Urinary bladder (tissue), 4 donors: ENCODE measurements around the gene FAM81A. TPM values are rescaled to one million over a fixed set of nuclear protein-coding genes. Genes with fewer than 3 reads are reported as not detected.
A peak's percentile ranks its signal among the peaks of the same experiment; 100 is the strongest.
"Not testable (repeated sequence)": the region's sequence is repeated elsewhere in the genome, so short reads cannot be mapped to it uniquely, and the experiment has no call there.

ENCODE experiments used
- DNase-seq: peaks from one replicate; pipeline ENCODE4 v3.0.0-alpha.2; 2015; ENCODE audit errors: extremely low spot score
- H3K27ac ChIP-seq: one replicate; pipeline ENCODE4 v1.5.1; 2013; ENCODE audit warnings: low read depth, mild to moderate bottlenecking, moderate library complexity
- H3K36me3 ChIP-seq: one replicate; pipeline ENCODE4 v1.6.1; 2013; ENCODE audit warnings: mild to moderate bottlenecking, moderate library complexity; ENCODE audit not compliant: insufficient read depth
- H3K4me1 ChIP-seq: one replicate; pipeline ENCODE4 v1.6.1; 2013; ENCODE audit warnings: mild to moderate bottlenecking, moderate library complexity; ENCODE audit not compliant: insufficient read depth
- H3K4me3 ChIP-seq: one replicate; pipeline ENCODE4 v1.5.1; 2013; ENCODE audit warnings: low read depth, low read length
- WGBS: extraction: QIAGEN DNeasy Blood & Tissue Kit; methylation state at CpG from one replicate; pipeline ENCODE4 v1.1.7; 2013; 5-methylcytosine and 5-hydroxymethylcytosine counted together
- polyA plus RNA-seq: library from polyadenylated mRNA; stranded (reverse); fragments of 200-250 nt; gene quantifications from one replicate; pipeline ENCODE4 v1.2.3, GENCODE V29; 2013
- total RNA-seq: library from RNA; depleted of rRNA; stranded (reverse); fragments of >200 nt; gene quantifications from one replicate; pipeline ENCODE4 v1.2.3, GENCODE V29; 2014
- donor health status: healthy with polysubstance abuse.
- donor health status: healthy.

The FAM81A gene
- total and polyA plus RNA-seq, 2 donors: 0.48 to 2.0 TPM

GRCh38 chr15:59484399-59484798, 46.4 kb downstream of the FAM81A start:
- H3K4me1 ChIP-seq: no peaks in the 10 kb centered on the region
- 81% methylated on average over 4 of the region's 4 CpGs for WGBS
- DNase-seq: no peak

GRCh38 chr15:59485036-59485435, 47.0 kb downstream of the FAM81A start:
- no peak overlapping the region for H3K27ac ChIP-seq
- no peaks in the 10 kb centered on the region for H3K36me3 ChIP-seq
- DNase-seq: no peak
- WGBS: 96% methylated on average over 4 of the region's 4 CpGs
- no peak overlapping the region for H3K4me3 ChIP-seq
- no peaks in the 10 kb centered on the region for H3K4me1 ChIP-seq

More at GRCh38 chr15:59484399-59484798, 46.4 kb downstream of the FAM81A start:
- Histone ChIP-seq H3K4me3 (no peak overlapping the region), H3K27ac (no peak overlapping the region), H3K36me3 (no peaks in the 10 kb centered on the region)

GRCh38 chr15:59489485-59489884, 51.5 kb downstream of the FAM81A start:
- not testable (repeated sequence) for DNase-seq, H3K4me1 ChIP-seq, H3K4me3 ChIP-seq, H3K36me3 ChIP-seq, H3K27ac ChIP-seq

- Histone ChIP-seq H3K27ac (no peak overlapping the region), H3K4me1 (no peaks in the 10 kb centered on the region), H3K36me3 (no peaks in the 10 kb centered on the region), H3K4me3 (no peak overlapping the region)
- 40% methylated on average over 5 of the region's 5 CpGs for WGBS
- no peak for DNase-seq
Observed at GRCh38 chr15:59491062-59491461, 53.1 kb downstream of the FAM81A start.

GRCh38 chr15:59492389-59493377, 54.7 kb downstream of the FAM81A start:
- Histone ChIP-seq H3K27ac (no peak overlapping the region), H3K4me1 (no peaks in the 10 kb centered on the region), H3K36me3 (no peaks in the 10 kb centered on the region), H3K4me3 (no peak overlapping the region)
- WGBS: 24% methylated on average over 11 of the region's 11 CpGs
- DNase-seq: peak; percentile 32

GRCh38 chr15:59501597-59501996, 63.6 kb downstream of the FAM81A start:
- DNase-seq: no peak
- Histone ChIP-seq H3K27ac (no peak overlapping the region), H3K36me3 (no peaks in the 10 kb centered on the region), H3K4me1 (no peaks in the 10 kb centered on the region), H3K4me3 (no peak overlapping the region)
- WGBS: 45% methylated on average over 5 of the region's 5 CpGs

GRCh38 chr15:59515190-59515589, 77.2 kb downstream of the FAM81A start:
- Histone ChIP-seq H3K4me3 (no peak overlapping the region), H3K4me1 (no peaks in the 10 kb centered on the region), H3K27ac (no peak overlapping the region), H3K36me3 (no peaks in the 10 kb centered on the region)
- no peak for DNase-seq
- WGBS: 96% methylated on average over 2 of the region's 2 CpGs

GRCh38 chr15:59516655-59517461, 78.9 kb downstream of the FAM81A start:
- Histone ChIP-seq H3K27ac (no peak overlapping the region), H3K36me3 (no peaks in the 10 kb centered on the region), H3K4me1 (no peaks in the 10 kb centered on the region), H3K4me3 (no peak overlapping the region)
- 85% methylated on average over 9 of the region's 9 CpGs for WGBS
- DNase-seq: no peak

- WGBS: 65% methylated on average over 3 of the region's 3 CpGs
- Histone ChIP-seq H3K4me3 (no peak overlapping the region), H3K36me3 (no peaks in the 10 kb centered on the region), H3K4me1 (no peaks in the 10 kb centered on the region), H3K27ac (no peak overlapping the region)
- no peak for DNase-seq
Observed at GRCh38 chr15:59519329-59519728, 81.3 kb downstream of the FAM81A start.

- Histone ChIP-seq H3K36me3 (no peaks in the 10 kb centered on the region), H3K4me1 (no peaks in the 10 kb centered on the region), H3K27ac (no peak overlapping the region), H3K4me3 (no peak overlapping the region)
- WGBS: 91% methylated on average over 5 of the region's 5 CpGs
- DNase-seq: no peak
Observed at GRCh38 chr15:59521443-59521842, 83.5 kb downstream of the FAM81A start.

GRCh38 chr15:59522988-59523461, 85.0 kb downstream of the FAM81A start:
- Histone ChIP-seq H3K27ac (no peak overlapping the region), H3K4me3 (no peak overlapping the region), H3K36me3 (no peaks in the 10 kb centered on the region), H3K4me1 (no peaks in the 10 kb centered on the region)
- DNase-seq: no peak
- WGBS: 80% methylated on average over 15 of the region's 15 CpGs

- no peak overlapping the region for H3K4me3 ChIP-seq
- no peaks in the 10 kb centered on the region for H3K36me3 ChIP-seq
- 85% methylated on average over 6 of the region's 6 CpGs for WGBS
- no peak for DNase-seq
- no peaks in the 10 kb centered on the region for H3K4me1 ChIP-seq
- no peak overlapping the region for H3K27ac ChIP-seq
Observed at GRCh38 chr15:59523702-59524101, 85.7 kb downstream of the FAM81A start.

- no peak for DNase-seq
- no peak overlapping the region for H3K27ac ChIP-seq
- no peak overlapping the region for H3K4me3 ChIP-seq
- no peaks in the 10 kb centered on the region for H3K4me1 ChIP-seq
- 51% methylated on average over 5 of the region's 5 CpGs for WGBS
- no peaks in the 10 kb centered on the region for H3K36me3 ChIP-seq
Observed at GRCh38 chr15:59524331-59524731, 86.3 kb downstream of the FAM81A start.

GRCh38 chr15:59526466-59526865, 88.5 kb downstream of the FAM81A start:
- 87% methylated on average over 6 of the region's 6 CpGs for WGBS
- H3K36me3 ChIP-seq, DNase-seq: not testable (repeated sequence)

More at GRCh38 chr15:59526466-59526865, 88.5 kb downstream of the FAM81A start:
- not testable (repeated sequence) for H3K27ac ChIP-seq, H3K4me1 ChIP-seq, H3K4me3 ChIP-seq
